Stomach (tissue), 9 donors: ENCODE results near the gene SMAD6. TPM values are rescaled to one million over a fixed set of nuclear protein-coding genes. Genes with fewer than 3 reads are reported as not detected.
"Not testable (repeated sequence)": the region's sequence is repeated elsewhere in the genome, so short reads cannot be mapped to it uniquely, and the experiment has no call there.

Experiments used
- DNase-seq, 2 donors: peaks; one replicate each; pipeline versions ENCODE4 v3.0.0 to v3.0.0-alpha.2; 2013 to 2019
- H3K27ac ChIP-seq, 5 donors: fragments of 200-600 bp in 4 of 5; sonication (generic) in 4 of 5; one replicate each; pipeline ENCODE4 v1.5.1; 2013 to 2019; ENCODE audit warnings: mild to moderate bottlenecking in 1 of 5, moderate library complexity in 1 of 5
- H3K27me3 ChIP-seq, 3 donors: fragments of 200-600 bp; sonication (generic); one replicate each; pipeline ENCODE4 v1.5.1; 2017 to 2019; ENCODE audit warnings: mixed run types in 1 of 3
- H3K36me3 ChIP-seq, 4 donors: fragments of 200-600 bp; sonication (generic); 1 replicate in 3 of 4; 2 replicates in 1 of 4; pipeline ENCODE4 v1.5.1; 2016 to 2019
- H3K4me1 ChIP-seq, 4 donors: fragments of 200-600 bp; sonication (generic); one replicate each; pipeline ENCODE4 v1.5.1; 2016 to 2019
- H3K4me3 ChIP-seq, 4 donors: fragments of 200-600 bp; sonication (generic) in 3 of 4; one replicate each; pipeline ENCODE4 v1.5.1; 2016 to 2019; ENCODE audit warnings: mild to moderate bottlenecking in 1 of 4
- H3K9me3 ChIP-seq, 4 donors: fragments of 200-600 bp; sonication (generic); one replicate each; pipeline ENCODE4 v1.5.1; 2016 to 2019
- EP300 ChIP-seq: sonication (generic); formaldehyde crosslinking; IDR thresholded peaks from one replicate; pipeline ENCODE4 v1.6.1; 2017; ENCODE audit warnings: antibody characterized with exemption
- POLR2A ChIP-seq, 4 donors: fragments of 450-650 bp; IDR thresholded peaks; one replicate each; pipeline ENCODE4 v1.6.1; 2016; ENCODE audit warnings: antibody characterized with exemption in 4 of 4, control low read depth in 2 of 4, mild to moderate bottlenecking in 1 of 4, moderate library complexity in 1 of 4
- POLR2AphosphoS5 ChIP-seq, 3 donors: sonication (generic); formaldehyde crosslinking; IDR thresholded peaks; one replicate each; pipeline ENCODE4 v1.6.1; 2016; ENCODE audit warnings: antibody characterized with exemption in 3 of 3
- WGBS, 5 donors: extraction: QIAGEN DNeasy Blood & Tissue Kit in 3 of 5; methylation state at CpG; one replicate each; pipeline versions ENCODE4 v1.1.5 to v1.1.7; 2013 to 2018; 5-methylcytosine and 5-hydroxymethylcytosine counted together
- intact Hi-C: fragments of 100-400 bp; cut with DNase I; formaldehyde crosslinking; loops from one replicate; pipeline ENCODE4 v1.15.1; 2023; ENCODE audit warnings: low total_unique reads
- polyA plus RNA-seq, 3 donors: library from polyadenylated mRNA; stranded (reverse); fragments of 200-250 nt; gene quantifications; one replicate each; pipeline ENCODE4 v1.2.3, GENCODE V29; 2013
- total RNA-seq, 5 donors: library from RNA; depleted of rRNA; stranded (reverse); fragments of >200 nt; gene quantifications; one replicate each; pipeline versions ENCODE4 v1.1.0 to v1.2.3, GENCODE V29; 2014 to 2016
- TF ChIP-seq, protein P1 (sequence below), 7 experiments: fragments of 450-650 bp in 4 of 7; fragments of 200-600 bp in 3 of 7; sonication (generic) in 3 of 7; IDR thresholded peaks; one replicate each; pipeline ENCODE4 v1.5.1; 2016 to 2019; ENCODE audit warnings: antibody characterized with exemption in 7 of 7, control low read depth in 2 of 7, mild to moderate bottlenecking in 1 of 7
- donor health status: healthy with polysubstance abuse.
- donor health status: Bipolar disorder and iron deficiency.
- donor health status: healthy.

The SMAD6 gene
- total and polyA plus RNA-seq, 8 donors: 4.0 to 112 (median 28.3) TPM

DNA sequence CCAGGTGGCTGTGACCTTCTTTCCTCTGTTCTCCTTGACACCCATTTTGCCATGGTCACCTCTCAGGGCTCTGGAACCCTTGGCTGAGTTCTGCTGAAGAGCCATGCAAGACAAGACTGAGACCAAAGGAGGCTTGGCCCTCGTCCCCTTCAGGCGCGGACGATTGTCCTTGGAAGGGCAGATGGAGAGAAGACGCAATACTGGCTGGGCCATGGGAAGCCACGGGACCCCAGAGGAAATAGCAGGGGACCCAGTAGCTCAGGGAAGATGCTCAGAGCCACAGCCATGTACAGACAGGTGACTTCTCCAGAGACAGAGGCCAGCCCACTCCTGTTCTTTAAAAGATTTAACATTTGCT lies 125.6 kb downstream of the SMAD6 start:
- H3K4me1 ChIP-seq: no peaks in the 10 kb centered on the region
- H3K4me3 ChIP-seq: no peak overlapping the region
- WGBS, 5 donors: 91 to 97% (median 93%) methylated on average over 6 of the region's 6 CpGs
- H3K9me3 ChIP-seq: no peaks in the 10 kb centered on the region
- no peak for DNase-seq
- no peak overlapping the region for H3K27ac ChIP-seq
- intact Hi-C loops: no loop called here
- no peaks in the 10 kb centered on the region for H3K36me3 ChIP-seq
- TF ChIP-seq, protein P1, sequence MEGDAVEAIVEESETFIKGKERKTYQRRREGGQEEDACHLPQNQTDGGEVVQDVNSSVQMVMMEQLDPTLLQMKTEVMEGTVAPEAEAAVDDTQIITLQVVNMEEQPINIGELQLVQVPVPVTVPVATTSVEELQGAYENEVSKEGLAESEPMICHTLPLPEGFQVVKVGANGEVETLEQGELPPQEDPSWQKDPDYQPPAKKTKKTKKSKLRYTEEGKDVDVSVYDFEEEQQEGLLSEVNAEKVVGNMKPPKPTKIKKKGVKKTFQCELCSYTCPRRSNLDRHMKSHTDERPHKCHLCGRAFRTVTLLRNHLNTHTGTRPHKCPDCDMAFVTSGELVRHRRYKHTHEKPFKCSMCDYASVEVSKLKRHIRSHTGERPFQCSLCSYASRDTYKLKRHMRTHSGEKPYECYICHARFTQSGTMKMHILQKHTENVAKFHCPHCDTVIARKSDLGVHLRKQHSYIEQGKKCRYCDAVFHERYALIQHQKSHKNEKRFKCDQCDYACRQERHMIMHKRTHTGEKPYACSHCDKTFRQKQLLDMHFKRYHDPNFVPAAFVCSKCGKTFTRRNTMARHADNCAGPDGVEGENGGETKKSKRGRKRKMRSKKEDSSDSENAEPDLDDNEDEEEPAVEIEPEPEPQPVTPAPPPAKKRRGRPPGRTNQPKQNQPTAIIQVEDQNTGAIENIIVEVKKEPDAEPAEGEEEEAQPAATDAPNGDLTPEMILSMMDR (IDR thresholded peaks at IDR 0.05): no peak
- TF ChIP-seq POLR2A (IDR thresholded peaks at IDR 0.05) (no peak), POLR2AphosphoS5 (IDR thresholded peaks at IDR 0.05) (no peak), EP300 (no peak)
- no peaks in the 10 kb centered on the region for H3K27me3 ChIP-seq

DNA sequence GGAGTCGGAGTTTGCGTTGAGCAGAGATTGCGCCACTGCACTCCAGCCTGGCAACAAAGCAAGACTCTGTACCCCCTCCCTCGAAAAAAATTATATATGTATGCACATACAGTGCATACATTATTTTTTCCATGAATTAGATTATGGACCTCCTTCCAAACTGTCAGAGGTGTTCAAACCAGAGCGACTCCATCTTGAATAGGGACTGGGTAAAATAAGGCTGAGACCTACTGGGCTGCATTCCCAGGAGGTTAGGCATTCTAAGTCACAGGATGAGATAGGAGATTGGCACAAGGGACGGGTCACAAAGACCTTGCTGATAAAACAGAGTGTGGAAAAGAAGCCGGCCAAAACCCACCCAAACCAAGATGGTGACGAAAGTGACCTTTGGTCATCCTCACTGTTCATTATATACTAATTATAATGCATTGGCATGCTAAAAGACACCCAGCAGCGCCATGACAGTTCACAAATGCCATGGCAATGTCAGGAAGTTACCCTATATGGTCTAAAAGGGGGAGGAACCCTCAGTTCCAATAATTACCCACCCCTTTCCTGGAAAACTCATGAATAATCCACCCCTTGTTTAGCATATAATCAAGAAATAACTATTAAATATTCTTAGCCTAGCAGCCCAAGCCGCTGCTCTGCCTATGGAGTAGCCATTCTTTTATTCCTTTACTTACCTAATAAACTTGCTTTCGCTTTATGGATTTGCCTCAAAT lies 126.9 kb downstream of the SMAD6 start:
- intact Hi-C loops, H3K27ac ChIP-seq, H3K27me3 ChIP-seq, H3K4me3 ChIP-seq, H3K9me3 ChIP-seq, H3K4me1 ChIP-seq, DNase-seq, H3K36me3 ChIP-seq: not testable (repeated sequence)
- WGBS, 5 donors: 78 to 88% (median 86%) methylated on average over 11 of the region's 11 CpGs

DNA sequence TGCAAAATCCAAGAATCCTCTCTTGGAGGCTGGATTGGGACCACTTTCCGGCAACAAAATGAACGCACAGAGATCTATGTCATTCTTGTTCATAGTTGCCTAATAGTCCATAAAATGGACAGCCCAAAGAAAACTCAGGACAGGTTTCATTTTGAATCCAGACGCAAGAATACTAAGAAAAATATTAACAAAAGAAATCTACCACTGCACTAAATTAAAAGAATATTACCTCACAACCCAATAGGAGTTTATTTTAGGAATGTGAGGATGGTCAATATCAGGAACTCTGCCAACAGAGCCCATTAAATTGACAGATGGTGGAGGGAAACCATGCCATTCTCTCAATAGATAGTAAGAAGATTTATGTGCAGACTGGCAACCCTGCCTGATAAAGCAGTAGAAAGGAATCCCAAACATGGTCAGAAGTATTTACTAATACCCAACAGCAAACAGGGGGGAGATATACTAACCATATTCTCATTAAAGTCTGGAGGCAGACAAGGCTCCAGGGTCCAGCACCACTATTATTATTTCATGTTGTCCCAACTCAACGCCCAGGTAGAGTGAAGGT lies 127.6 kb downstream of the SMAD6 start:
- 89 to 97% (median 94%) methylated on average over 4 of the region's 4 CpGs for WGBS, 5 donors
- no peaks in the 10 kb centered on the region for H3K9me3 ChIP-seq
- no peaks in the 10 kb centered on the region for H3K36me3 ChIP-seq
- no peaks in the 10 kb centered on the region for H3K27me3 ChIP-seq
- TF ChIP-seq POLR2A (IDR thresholded peaks at IDR 0.05) (no peak), POLR2AphosphoS5 (IDR thresholded peaks at IDR 0.05) (no peak), EP300 (no peak)
- TF ChIP-seq, protein P1 (IDR thresholded peaks at IDR 0.05): no peak
- intact Hi-C loops: no loop called here
- no peak overlapping the region for H3K4me3 ChIP-seq
- no peaks in the 10 kb centered on the region for H3K4me1 ChIP-seq
- no peak for DNase-seq
- H3K27ac ChIP-seq: no peak overlapping the region

DNA sequence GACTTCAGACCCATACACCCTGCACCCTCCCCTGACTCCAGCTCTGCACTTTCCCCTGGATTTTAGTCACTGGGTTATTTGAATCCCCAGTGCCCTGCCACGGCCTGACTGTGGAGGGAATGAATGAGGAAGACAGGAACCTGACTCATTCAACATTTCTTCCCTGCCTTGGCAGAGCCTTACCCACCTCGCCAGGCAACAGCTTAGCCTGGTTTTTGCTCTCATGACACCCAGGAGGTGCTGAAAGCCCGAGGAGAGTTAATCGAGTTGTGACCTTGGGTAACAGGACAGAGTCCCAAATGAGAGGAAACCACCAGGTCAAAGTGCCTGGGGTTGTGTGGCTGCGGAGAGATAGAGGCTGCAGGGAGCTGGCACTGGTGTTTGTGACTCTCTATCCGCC lies 128.3 kb downstream of the SMAD6 start:
- no peak for DNase-seq
- no peaks in the 10 kb centered on the region for H3K36me3 ChIP-seq
- H3K4me1 ChIP-seq: no peaks in the 10 kb centered on the region
- H3K27ac ChIP-seq: no peak overlapping the region
- TF ChIP-seq POLR2A (IDR thresholded peaks at IDR 0.05) (no peak), EP300 (no peak), POLR2AphosphoS5 (IDR thresholded peaks at IDR 0.05) (no peak)
- TF ChIP-seq, protein P1 (IDR thresholded peaks at IDR 0.05): no peak
- intact Hi-C loops: no loop called here
- H3K9me3 ChIP-seq: no peaks in the 10 kb centered on the region
- no peak overlapping the region for H3K4me3 ChIP-seq
- WGBS, 5 donors: 56 to 68% (median 64%) methylated on average over 6 of the region's 6 CpGs
- H3K27me3 ChIP-seq: no peaks in the 10 kb centered on the region

DNA sequence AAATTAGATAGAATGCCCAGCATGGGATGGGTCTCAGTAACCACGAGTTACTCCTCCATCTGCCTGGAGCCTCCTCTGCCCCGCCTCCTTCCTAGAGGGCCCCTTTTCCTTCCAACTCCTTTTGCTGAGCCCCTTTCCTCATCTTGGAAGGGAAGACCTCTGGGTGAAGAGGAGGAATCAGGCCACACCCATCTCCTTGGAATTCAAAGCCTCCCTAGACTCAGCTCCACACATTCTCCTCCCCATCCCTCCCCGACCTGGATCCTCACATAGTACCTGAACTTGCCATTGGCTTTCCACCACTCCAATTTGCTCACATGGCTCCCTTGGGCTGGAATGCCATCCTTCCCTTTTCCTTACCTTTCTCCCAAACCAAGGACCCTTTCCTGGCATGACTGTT lies 128.8 kb downstream of the SMAD6 start:
- no peaks in the 10 kb centered on the region for H3K4me1 ChIP-seq
- 68 to 92% (median 85%) methylated on average over 3 of the region's 3 CpGs for WGBS, 5 donors
- no peak overlapping the region for H3K27ac ChIP-seq
- H3K4me3 ChIP-seq: no peak overlapping the region
- intact Hi-C loops: no loop called here
- DNase-seq: no peak
- no peaks in the 10 kb centered on the region for H3K9me3 ChIP-seq
- no peaks in the 10 kb centered on the region for H3K27me3 ChIP-seq
- TF ChIP-seq POLR2A (IDR thresholded peaks at IDR 0.05): no peak
- TF ChIP-seq, protein P1 (IDR thresholded peaks at IDR 0.05): no peak
- TF ChIP-seq EP300: no peak
- no peak for TF ChIP-seq POLR2AphosphoS5 (IDR thresholded peaks at IDR 0.05)
- H3K36me3 ChIP-seq: no peaks in the 10 kb centered on the region
